ENCODE results near the gene CNTN5.
"Not testable (repeated sequence)": the region's sequence is repeated elsewhere in the genome, so short reads cannot be mapped to it uniquely, and the experiment has no call there.

Gene CNTN5

GRCh38 chr11:99068832-99069231 lies 48.1 kb downstream of the CNTN5 start:
- no peak overlapping the region for H3K4me3 ChIP-seq
- no peak overlapping the region for H3K9ac ChIP-seq
- no peaks in the 10 kb centered on the region for H3K9me3 ChIP-seq (replicated peaks in 1 of 11)
- H3K27me3 ChIP-seq = no peaks in the 10 kb centered on the region
- no peaks in the 10 kb centered on the region for H4K20me1 ChIP-seq
- TF ChIP-seq Cebpa-rat (IDR thresholded peaks at IDR 0.05) = no peak
- no peak overlapping the region for H3K4me2 ChIP-seq
- H3K36me3 ChIP-seq = no peaks in the 10 kb centered on the region
- H3K27ac ChIP-seq = no peak overlapping the region
- peaks cover 0 to 13% (median 2%) of the 10 kb centered on the region in 10 experiments; a peak in 3 of 20 replicates for H3K4me1 ChIP-seq

- Histone ChIP-seq H3K27ac (peak overlapping the region in 3 of 11 experiments; percentile 16 to 23 (median 22); a peak in 3 of 22 replicates), H3K4me1 (peaks cover 0 to 13% (median 2%) of the 10 kb centered on the region in 10 experiments; a peak in 3 of 20 replicates), H3K9me3 (replicated peaks in 1 of 11) (no peaks in the 10 kb centered on the region), H3K4me3 (peak overlapping the region; percentile 44 to 67 (median 56)), H3K27me3 (no peaks in the 10 kb centered on the region), H3K4me2 (peak overlapping the region; percentile 64 to 91 (median 73)), H4K20me1 (no peaks in the 10 kb centered on the region), H3K36me3 (no peaks in the 10 kb centered on the region), H3K9ac (peak overlapping the region; percentile 18 to 72 (median 58); a peak in 19 of 22 replicates)
- no peak for TF ChIP-seq Cebpa-rat (IDR thresholded peaks at IDR 0.05)
Observed at GRCh38 chr11:99069856-99070444, 49.2 kb downstream of the CNTN5 start.

- no peak for TF ChIP-seq Cebpa-rat (IDR thresholded peaks at IDR 0.05)
- H3K4me1 ChIP-seq = no peaks in the 10 kb centered on the region
- H3K4me3 ChIP-seq = no peak overlapping the region
- no peaks in the 10 kb centered on the region for H4K20me1 ChIP-seq
- H3K27ac ChIP-seq = no peak overlapping the region
- no peaks in the 10 kb centered on the region for H3K36me3 ChIP-seq
- no peaks in the 10 kb centered on the region for H3K27me3 ChIP-seq
- peaks cover 0 to 5% (median 0%) of the 10 kb centered on the region in 11 experiments; a peak in 1 of 22 replicates for H3K9me3 ChIP-seq (replicated peaks in 1 of 11)
- H3K4me2 ChIP-seq = no peak overlapping the region
- no peak overlapping the region for H3K9ac ChIP-seq
Observed at GRCh38 chr11:99079576-99079975, 58.8 kb downstream of the CNTN5 start.

- Histone ChIP-seq H3K27ac (no peak overlapping the region), H3K4me3 (no peak overlapping the region), H3K9ac (no peak overlapping the region), H4K20me1 (no peaks in the 10 kb centered on the region), H3K27me3 (no peaks in the 10 kb centered on the region), H3K9me3 (replicated peaks in 1 of 11) (peaks cover 0 to 5% (median 0%) of the 10 kb centered on the region in 11 experiments; a peak in 1 of 22 replicates), H3K4me2 (no peak overlapping the region), H3K36me3 (no peaks in the 10 kb centered on the region), H3K4me1 (no peaks in the 10 kb centered on the region)
- no peak for TF ChIP-seq Cebpa-rat (IDR thresholded peaks at IDR 0.05)
Observed at GRCh38 chr11:99080154-99080553, 59.4 kb downstream of the CNTN5 start.

GRCh38 chr11:99098258-99098657 lies 77.5 kb downstream of the CNTN5 start:
- H3K36me3 ChIP-seq = no peaks in the 10 kb centered on the region
- H3K4me1 ChIP-seq = no peaks in the 10 kb centered on the region
- no peak overlapping the region for H3K4me3 ChIP-seq
- no peak for TF ChIP-seq Cebpa-rat (IDR thresholded peaks at IDR 0.05)
- H3K27me3 ChIP-seq = no peaks in the 10 kb centered on the region
- H3K27ac ChIP-seq = no peak overlapping the region
- H3K9me3 ChIP-seq (replicated peaks in 1 of 11) = peaks cover 12 to 24% (median 18%) of the 10 kb centered on the region in 11 experiments; a peak in 21 of 22 replicates
- H3K4me2 ChIP-seq = no peak overlapping the region
- no peaks in the 10 kb centered on the region for H4K20me1 ChIP-seq
- H3K9ac ChIP-seq = no peak overlapping the region

- H3K4me3 ChIP-seq = no peak overlapping the region
- no peak for TF ChIP-seq Cebpa-rat (IDR thresholded peaks at IDR 0.05)
- no peaks in the 10 kb centered on the region for H3K36me3 ChIP-seq
- peaks cover 12 to 24% (median 18%) of the 10 kb centered on the region in 11 experiments; a peak in 21 of 22 replicates for H3K9me3 ChIP-seq (replicated peaks in 1 of 11)
- H3K9ac ChIP-seq = no peak overlapping the region
- H3K27ac ChIP-seq = no peak overlapping the region
- no peak overlapping the region for H3K4me2 ChIP-seq
- no peaks in the 10 kb centered on the region for H3K4me1 ChIP-seq
- no peaks in the 10 kb centered on the region for H4K20me1 ChIP-seq
- no peaks in the 10 kb centered on the region for H3K27me3 ChIP-seq
Observed at GRCh38 chr11:99098751-99099150, 78.0 kb downstream of the CNTN5 start.

- Histone ChIP-seq H3K4me1 (no peaks in the 10 kb centered on the region; a peak in 1 of 20 replicates), H3K36me3 (no peaks in the 10 kb centered on the region), H4K20me1 (no peaks in the 10 kb centered on the region), H3K9ac (no peak overlapping the region), H3K9me3 (replicated peaks in 1 of 11) (no peaks in the 10 kb centered on the region), H3K4me3 (no peak overlapping the region), H3K4me2 (no peak overlapping the region), H3K27ac (no peak overlapping the region), H3K27me3 (no peaks in the 10 kb centered on the region)
- no peak for TF ChIP-seq Cebpa-rat (IDR thresholded peaks at IDR 0.05)
Observed at GRCh38 chr11:99117603-99118002, 96.9 kb downstream of the CNTN5 start.

- H3K4me2 ChIP-seq; H3K27ac ChIP-seq; H3K9ac ChIP-seq; H3K27me3 ChIP-seq; H3K4me1 ChIP-seq; H3K9me3 ChIP-seq (replicated peaks in 1 of 11); H3K36me3 ChIP-seq; H4K20me1 ChIP-seq; H3K4me3 ChIP-seq: not testable (repeated sequence)
Observed at GRCh38 chr11:99133862-99134261, 113.1 kb downstream of the CNTN5 start.

- no peak overlapping the region for H3K9ac ChIP-seq
- no peaks in the 10 kb centered on the region for H3K4me1 ChIP-seq
- no peak for TF ChIP-seq Cebpa-rat (IDR thresholded peaks at IDR 0.05)
- H3K27me3 ChIP-seq = no peaks in the 10 kb centered on the region
- H3K9me3 ChIP-seq (replicated peaks in 1 of 11) = 0 out of 22 replicates have a peak, but pooled peaks cover 0 to 3% (median 0%) of the 10 kb centered on the region in 11 experiments
- no peak overlapping the region for H3K27ac ChIP-seq
- H3K36me3 ChIP-seq = no peaks in the 10 kb centered on the region
- no peaks in the 10 kb centered on the region for H4K20me1 ChIP-seq
- no peak overlapping the region for H3K4me2 ChIP-seq
- no peak overlapping the region for H3K4me3 ChIP-seq
Observed at GRCh38 chr11:99135508-99135907, 114.8 kb downstream of the CNTN5 start.

- Histone ChIP-seq H3K4me1 (no peaks in the 10 kb centered on the region), H3K9ac (no peak overlapping the region), H3K4me3 (no peak overlapping the region), H4K20me1 (no peaks in the 10 kb centered on the region), H3K4me2 (no peak overlapping the region), H3K27ac (no peak overlapping the region), H3K27me3 (no peaks in the 10 kb centered on the region), H3K36me3 (no peaks in the 10 kb centered on the region), H3K9me3 (replicated peaks in 1 of 11) (peaks cover 0 to 2% (median 0%) of the 10 kb centered on the region in 11 experiments; a peak in 1 of 22 replicates)
- TF ChIP-seq Cebpa-rat (IDR thresholded peaks at IDR 0.05) = no peak
Observed at GRCh38 chr11:99142237-99142636, 121.5 kb downstream of the CNTN5 start.
